GM21529 (cell line): Measurements from ENCODE around the gene MYH13.

Source experiments
- ATAC-seq: cut with Tn5 transposase; IDR thresholded peaks from one replicate; pipeline ENCODE4 v1.9.1; 2021; ENCODE audit not compliant: unreplicated experiment

MYH13 gene

DNA sequence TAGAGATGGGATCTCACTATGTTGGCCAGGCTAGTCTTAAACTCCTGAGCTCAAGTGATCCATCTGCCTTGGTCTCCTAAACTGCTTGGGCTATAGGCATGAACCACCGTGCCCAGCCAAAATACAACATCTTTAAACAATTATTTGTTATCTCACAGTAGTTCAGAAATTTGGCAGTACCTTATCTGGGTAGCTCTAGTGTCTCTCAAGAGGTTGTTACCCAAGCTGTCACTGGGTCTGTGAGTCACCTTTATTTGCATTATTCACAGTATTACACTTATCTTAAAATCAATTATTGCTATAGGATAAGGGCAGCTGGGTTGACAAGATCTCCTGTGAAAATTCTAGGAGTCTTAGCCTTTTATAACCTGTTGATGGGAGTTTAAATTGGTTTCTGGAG is 110.4 kb downstream of the MYH13 start:
- ATAC-seq: no peak

DNA sequence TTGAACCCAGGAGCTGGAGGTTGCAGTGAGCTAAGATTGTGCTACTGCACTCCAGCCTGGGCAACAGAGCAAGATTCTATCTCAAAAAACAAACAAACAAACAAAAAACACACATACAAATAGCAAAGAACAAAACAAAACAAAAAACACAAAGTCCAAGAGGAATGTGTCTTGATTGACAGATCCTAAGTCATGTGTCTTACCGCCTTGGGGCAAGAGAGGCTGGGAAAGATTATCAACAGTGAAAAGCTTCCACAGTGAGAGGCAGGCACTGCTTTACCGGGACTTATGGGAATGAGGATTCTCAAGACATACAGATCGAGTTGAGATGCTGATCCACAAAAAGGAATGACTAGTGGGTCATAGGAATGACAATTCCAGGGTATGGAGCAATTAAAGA is 111.7 kb downstream of the MYH13 start:
- no peak for ATAC-seq

DNA sequence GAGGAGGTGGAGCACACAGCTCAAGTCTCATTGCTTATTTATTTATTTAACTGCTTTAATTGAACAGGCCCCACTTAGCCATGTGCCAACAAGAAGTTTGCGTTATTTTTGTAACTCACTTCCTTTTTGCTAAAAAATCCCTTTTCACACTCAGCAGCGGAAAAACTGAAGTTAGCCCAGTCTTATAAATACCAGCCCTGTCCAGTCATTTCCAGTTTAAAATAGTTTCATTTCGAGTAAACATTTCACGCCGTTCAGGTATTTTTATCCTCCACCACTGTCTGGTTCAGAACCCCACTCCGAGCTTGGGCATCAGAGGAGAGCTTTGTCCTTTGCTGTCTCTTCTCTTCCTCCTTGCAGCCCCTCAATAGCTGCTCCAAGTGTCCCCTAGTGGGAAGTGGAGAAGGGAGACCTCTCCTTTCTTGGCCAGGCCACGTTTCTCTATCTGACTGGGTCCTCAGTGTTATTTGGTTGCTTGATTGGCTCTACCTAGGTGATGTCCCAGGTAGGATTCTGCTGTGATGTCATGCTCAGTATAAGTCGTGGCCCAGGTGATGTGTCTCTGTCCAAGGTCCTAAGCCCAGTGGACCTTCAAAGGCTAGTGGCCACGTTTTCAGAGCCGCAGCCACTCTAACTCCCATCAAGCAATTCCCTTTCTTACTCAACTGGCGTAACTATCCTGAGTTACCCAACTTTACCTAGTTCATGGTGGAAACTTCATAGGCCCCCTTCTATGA is 121.4 kb downstream of the MYH13 start:
- ATAC-seq: no peak
